Activated T-cell treated with anti-CD3 and anti-CD28 coated beads, Interleukin-2, amount 50 U/mL, for 48 hours (primary cell): Measurements from ENCODE around the gene ADGRG1.

ENCODE experiments used
- DNase-seq, 2 experiments: peaks; one replicate each; pipeline ENCODE4 v3.0.0-alpha.2; 2020

The ADGRG1 gene

DNA sequence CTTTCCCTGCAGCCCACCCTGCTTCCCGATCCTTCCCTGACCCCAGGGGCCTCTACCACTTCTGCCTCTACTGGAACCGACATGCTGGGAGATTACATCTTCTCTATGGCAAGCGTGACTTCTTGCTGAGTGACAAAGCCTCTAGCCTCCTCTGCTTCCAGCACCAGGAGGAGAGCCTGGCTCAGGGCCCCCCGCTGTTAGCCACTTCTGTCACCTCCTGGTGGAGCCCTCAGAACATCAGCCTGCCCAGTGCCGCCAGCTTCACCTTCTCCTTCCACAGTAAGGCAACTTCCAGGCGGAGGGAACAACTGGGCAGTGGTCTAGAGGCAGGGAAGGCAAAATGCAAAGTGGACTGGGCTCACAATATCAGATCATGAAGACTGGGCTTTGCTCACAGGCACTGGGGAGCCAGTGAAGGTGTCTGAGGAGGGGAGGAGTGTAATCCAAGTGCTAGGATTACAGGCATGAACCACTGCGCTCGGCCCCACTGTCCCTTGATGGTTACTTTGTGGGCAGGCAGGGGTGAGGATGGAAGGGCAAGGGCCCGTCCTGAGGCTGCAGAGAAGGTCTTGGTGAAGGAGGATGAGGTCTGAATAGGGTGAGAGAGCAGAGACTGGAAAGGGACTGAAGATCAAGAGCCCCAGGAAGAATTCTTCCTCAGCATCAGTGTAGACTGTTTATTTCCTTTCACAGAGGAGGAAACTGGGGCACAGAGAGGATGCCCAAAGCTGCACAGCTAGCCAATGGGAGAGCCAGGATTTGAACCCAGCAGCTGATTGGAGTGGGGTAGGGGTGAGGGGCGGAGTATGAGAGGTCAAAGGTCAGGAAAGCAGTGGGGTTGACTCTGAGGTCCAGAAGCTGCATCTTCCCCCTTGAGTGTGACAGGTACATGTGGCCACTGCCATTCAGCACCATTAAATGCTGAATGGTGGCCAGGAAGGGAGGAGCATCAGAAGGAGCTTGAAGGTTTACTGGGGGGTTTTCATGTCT is 23.2 kb downstream of the ADGRG1 start:
- peak in 1 of 2 experiments; percentile 38 for DNase-seq

- no peak for DNase-seq
Observed at GRCh38 chr16:57652695-57653471, 24.5 kb downstream of the ADGRG1 start.

DNA sequence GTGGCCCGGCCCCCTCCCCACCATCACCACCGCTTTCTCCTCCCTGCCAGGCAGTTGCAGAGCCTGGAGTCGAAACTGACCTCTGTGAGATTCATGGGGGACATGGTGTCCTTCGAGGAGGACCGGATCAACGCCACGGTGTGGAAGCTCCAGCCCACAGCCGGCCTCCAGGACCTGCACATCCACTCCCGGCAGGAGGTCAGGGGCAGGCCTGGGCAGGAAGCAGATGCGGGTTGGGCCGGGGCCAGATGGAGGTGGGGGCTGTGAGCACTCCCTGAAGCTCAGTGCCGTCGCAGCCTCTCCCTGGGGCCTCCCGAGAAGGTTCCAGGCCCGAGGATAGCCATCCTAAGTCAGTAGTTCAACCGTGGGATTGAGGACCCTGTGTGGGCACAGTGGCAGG is 25.5 kb downstream of the ADGRG1 start:
- DNase-seq: no peak

GRCh38 chr16:57656342-57656955 is 28.0 kb downstream of the ADGRG1 start:
- DNase-seq: no peak

DNA sequence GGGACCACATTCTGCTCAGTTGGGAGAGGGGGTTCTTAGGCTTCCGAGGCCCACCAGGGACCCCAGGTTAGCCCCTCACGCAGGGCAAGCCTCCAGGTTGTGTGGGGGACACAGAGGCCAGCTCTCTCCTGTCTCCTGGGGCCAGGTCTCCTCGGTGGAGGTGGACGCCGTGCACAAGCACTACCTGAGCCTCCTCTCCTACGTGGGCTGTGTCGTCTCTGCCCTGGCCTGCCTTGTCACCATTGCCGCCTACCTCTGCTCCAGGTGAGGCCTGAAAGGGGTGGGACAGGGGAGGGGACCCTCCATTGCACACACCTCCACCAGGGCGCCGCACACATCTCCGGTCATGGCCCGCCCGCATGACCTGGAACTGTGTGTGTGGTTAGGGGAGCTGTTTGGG is 28.8 kb downstream of the ADGRG1 start:
- DNase-seq: no peak

DNA sequence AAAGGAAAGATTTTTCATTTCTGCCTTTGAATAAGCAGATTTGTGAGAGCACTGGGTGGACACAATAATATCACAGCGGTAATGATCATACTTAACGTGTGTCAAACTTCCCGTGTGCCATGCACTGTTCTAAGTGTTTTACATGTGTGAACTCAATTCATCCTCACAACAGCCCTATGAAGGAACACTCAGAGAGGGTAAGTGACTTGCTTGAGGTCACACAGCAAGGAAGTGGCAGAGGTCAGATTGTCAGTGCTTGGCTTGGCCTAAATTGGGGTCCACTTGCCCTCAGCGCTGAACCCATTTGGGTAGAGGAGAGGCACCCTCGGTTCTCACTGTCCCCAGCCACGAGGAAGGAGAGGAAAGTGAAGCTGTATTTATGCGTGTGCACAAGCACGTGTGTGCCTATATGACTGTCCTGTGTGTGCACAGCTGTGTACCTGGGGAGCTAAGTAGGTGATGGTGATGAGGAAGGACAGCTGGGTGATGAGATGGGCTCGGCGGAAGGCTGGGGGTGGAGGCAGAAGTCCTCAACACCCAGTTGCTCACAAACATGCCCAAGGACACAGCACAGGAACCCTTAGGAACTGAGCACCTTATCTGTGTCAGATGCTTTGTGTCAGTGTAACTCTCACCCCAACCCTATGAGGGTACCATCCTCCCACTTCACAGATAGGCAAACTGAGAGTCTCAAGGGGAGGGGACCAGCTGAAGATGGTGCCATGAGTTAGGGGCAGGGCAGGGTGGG is 29.9 kb downstream of the ADGRG1 start:
- no peak for DNase-seq

- DNase-seq: no peak
Observed at GRCh38 chr16:57658878-57659674, 30.6 kb downstream of the ADGRG1 start.

GRCh38 chr16:57660715-57661463 is 32.5 kb downstream of the ADGRG1 start:
- no peak for DNase-seq

GRCh38 chr16:57661510-57661909 is 33.1 kb downstream of the ADGRG1 start:
- no peak for DNase-seq

GRCh38 chr16:57661936-57662906 is 33.8 kb downstream of the ADGRG1 start:
- DNase-seq: no peak

GRCh38 chr16:57663436-57663835 is 35.0 kb downstream of the ADGRG1 start:
- DNase-seq: no peak

GRCh38 chr16:57663917-57664661 is 35.7 kb downstream of the ADGRG1 start:
- no peak for DNase-seq

DNA sequence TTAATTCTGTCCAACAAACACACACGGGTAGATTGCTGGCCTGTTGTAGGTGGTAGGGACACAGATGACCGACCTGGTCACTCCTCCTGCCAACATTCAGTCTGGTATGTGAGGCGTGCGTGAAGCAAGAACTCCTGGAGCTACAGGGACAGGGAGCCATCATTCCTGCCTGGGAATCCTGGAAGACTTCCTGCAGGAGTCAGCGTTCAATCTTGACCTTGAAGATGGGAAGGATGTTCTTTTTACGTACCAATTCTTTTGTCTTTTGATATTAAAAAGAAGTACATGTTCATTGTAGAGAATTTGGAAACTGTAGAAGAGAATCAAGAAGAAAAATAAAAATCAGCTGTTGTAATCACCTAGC is 36.2 kb downstream of the ADGRG1 start:
- DNase-seq: no peak

- DNase-seq: no peak
Observed at GRCh38 chr16:57665541-57665940, 37.1 kb downstream of the ADGRG1 start.

DNA sequence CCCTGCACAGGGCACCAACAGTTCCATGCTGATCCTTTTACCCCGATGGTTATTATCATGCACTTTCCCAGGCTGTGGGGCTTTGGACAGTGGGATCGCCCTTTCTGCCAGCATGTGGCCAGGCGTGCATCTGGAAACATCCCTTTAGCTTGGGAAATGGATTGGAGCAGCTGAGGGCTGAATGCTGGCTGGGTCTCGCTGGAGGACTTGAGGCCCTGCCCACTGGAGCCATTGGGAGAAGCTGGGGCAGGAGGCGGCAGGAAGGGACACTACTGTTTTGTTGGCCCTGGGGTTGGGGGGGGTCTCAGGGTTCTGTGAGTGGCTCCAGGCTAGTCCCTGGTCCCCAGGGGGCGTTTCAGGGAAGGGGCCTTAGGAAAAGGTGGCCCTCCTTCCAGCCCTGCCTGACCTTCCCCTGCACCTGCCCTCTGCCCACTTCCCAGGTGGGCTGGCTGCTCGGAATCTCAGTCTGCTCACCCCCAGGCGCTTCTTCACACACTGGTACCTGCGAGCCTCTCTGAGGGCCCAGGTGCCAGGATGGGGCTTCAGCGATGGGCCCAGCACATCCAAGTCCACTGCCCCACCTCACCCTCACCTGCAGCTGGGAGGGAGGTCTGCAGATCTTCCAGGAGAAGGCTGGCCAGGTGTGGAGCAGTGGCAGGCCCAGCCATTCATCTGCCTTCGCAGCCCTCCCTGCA is 38.1 kb downstream of the ADGRG1 start:
- DNase-seq: no peak

- no peak for DNase-seq
Observed at GRCh38 chr16:57667048-57667525, 38.7 kb downstream of the ADGRG1 start.

DNA sequence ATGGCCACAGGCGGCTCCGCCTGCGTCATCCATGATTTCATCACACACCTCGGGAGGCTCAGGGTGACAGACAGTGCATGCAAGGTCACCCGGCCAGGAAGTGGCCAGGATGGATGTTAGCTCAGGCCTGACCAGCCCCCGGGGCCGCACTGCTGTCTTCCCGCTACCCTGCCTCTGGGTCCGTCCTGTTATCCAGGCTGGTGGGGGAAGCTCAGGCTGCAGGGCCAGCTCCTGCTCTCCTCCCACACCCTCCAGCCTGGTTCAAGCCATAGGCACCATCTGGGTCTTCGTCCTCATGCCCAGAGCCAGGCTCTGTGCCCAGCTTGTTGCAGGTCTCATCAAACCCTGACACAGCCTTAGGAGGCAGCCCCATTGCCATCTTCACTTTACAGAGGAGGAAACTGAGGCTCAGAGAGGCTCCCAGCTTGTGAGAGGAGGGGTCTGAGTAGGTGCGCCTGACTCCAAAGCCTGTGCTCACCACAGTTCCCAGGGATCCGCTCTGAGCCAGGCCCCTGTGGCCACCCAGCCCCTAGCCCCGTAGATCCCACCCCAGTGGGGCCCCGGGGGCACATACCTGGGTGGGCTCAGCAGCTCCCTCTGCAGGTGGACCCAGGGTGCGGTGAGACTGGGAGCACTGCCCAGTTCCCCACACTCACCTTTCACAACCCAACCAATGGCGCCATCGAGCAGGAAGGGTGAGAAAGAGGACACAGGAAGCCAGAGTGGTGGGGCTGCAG is 39.3 kb downstream of the ADGRG1 start:
- no peak for DNase-seq

GRCh38 chr16:57668263-57668571 is 39.8 kb downstream of the ADGRG1 start, which contains the start of gene ADGRG3:
Gene ADGRG3 (plus strand): TSS chr16:57668306. CDS start chr16:57668348, 42 bp downstream.
- DNase-seq: no peak
